Measurements from ENCODE around the gene NKAPD1. TPM values are rescaled to one million over a fixed set of nuclear protein-coding genes. Genes with fewer than 3 reads are reported as not detected.
"Not testable (repeated sequence)": the region's sequence is repeated elsewhere in the genome, so short reads cannot be mapped to it uniquely, and the experiment has no call there.

NKAPD1 gene
- total RNA-seq: 6.5 TPM
- long read RNA-seq, partial matches to known transcripts: 0 of 6 reads
- long read RNA-seq, other reads (novel, unspliced or antisense): 3 of 6 reads

- intact Hi-C loops (cut with DNase I): no loop called here
Observed at GRCh38 chr11:112073941-112074811, at the start of gene NKAPD1, which contains the start of gene PIH1D2. NKAPD1 (plus strand) TSS chr11:112074299; CDS start chr11:112075575, 1,276 bp downstream. PIH1D2 (minus strand) TSS chr11:112074017; CDS start chr11:112073174, 843 bp downstream.

GRCh38 chr11:112024773-112025678 lies 49.1 kb upstream of the NKAPD1 start, which contains the start of gene DLAT:
DLAT (plus strand) TSS chr11:112025408; CDS start chr11:112025473, 65 bp downstream.
- intact Hi-C loops (cut with DNase I): no loop called here
- DNase-seq (peak; percentile 94), ATAC-seq (ENCODE audit: poor library complexity) (peak; percentile 94)

More at GRCh38 chr11:112073941-112074811, at the start of gene NKAPD1, which contains the start of gene PIH1D2:
- ATAC-seq (ENCODE audit: poor library complexity) (peak; percentile 94), DNase-seq (peak; percentile 78)

- ATAC-seq (ENCODE audit: poor library complexity) (peak; percentile 4), DNase-seq (no peak)
- intact Hi-C loops (cut with DNase I): no loop called here
Observed at GRCh38 chr11:112025707-112026106, 48.4 kb upstream of the NKAPD1 start.

GRCh38 chr11:112026784-112027410 lies 47.2 kb upstream of the NKAPD1 start:
- intact Hi-C loops (cut with DNase I); DNase-seq; ATAC-seq (ENCODE audit: poor library complexity): not testable (repeated sequence)

- DNase-seq (no peak), ATAC-seq (ENCODE audit: poor library complexity) (no peak)
- intact Hi-C loops (cut with DNase I): no loop called here
Observed at GRCh38 chr11:112029460-112029859, 44.6 kb upstream of the NKAPD1 start.

- intact Hi-C loops (cut with DNase I): no loop called here
- ATAC-seq (ENCODE audit: poor library complexity): no peak
- no peak for DNase-seq
Observed at GRCh38 chr11:112033902-112034301, 40.2 kb upstream of the NKAPD1 start.

- ATAC-seq (ENCODE audit: poor library complexity): no peak
- DNase-seq: no peak
- intact Hi-C loops (cut with DNase I): no loop called here
Observed at GRCh38 chr11:112037527-112037926, 36.6 kb upstream of the NKAPD1 start.

GRCh38 chr11:112042161-112042960 lies 31.7 kb upstream of the NKAPD1 start:
- no peak for DNase-seq
- ATAC-seq (ENCODE audit: poor library complexity): no peak
- intact Hi-C loops (cut with DNase I): no loop called here

- ATAC-seq (ENCODE audit: poor library complexity): no peak
- no peak for DNase-seq
- intact Hi-C loops (cut with DNase I): no loop called here
Observed at GRCh38 chr11:112042961-112043304, 31.2 kb upstream of the NKAPD1 start.

GRCh38 chr11:112044961-112045360 lies 29.1 kb upstream of the NKAPD1 start:
- intact Hi-C loops (cut with DNase I): no loop called here
- no peak for DNase-seq
- no peak for ATAC-seq (ENCODE audit: poor library complexity)

- DNase-seq; intact Hi-C loops (cut with DNase I); ATAC-seq (ENCODE audit: poor library complexity): not testable (repeated sequence)
Observed at GRCh38 chr11:112046647-112047046, 27.5 kb upstream of the NKAPD1 start.

GRCh38 chr11:112048256-112048655 lies 25.8 kb upstream of the NKAPD1 start:
- intact Hi-C loops (cut with DNase I); ATAC-seq (ENCODE audit: poor library complexity); DNase-seq: not testable (repeated sequence)

GRCh38 chr11:112049777-112050176 lies 24.3 kb upstream of the NKAPD1 start:
- intact Hi-C loops (cut with DNase I): no loop called here
- DNase-seq (no peak), ATAC-seq (ENCODE audit: poor library complexity) (no peak)

GRCh38 chr11:112050721-112051120 lies 23.4 kb upstream of the NKAPD1 start:
- no peak for DNase-seq
- ATAC-seq (ENCODE audit: poor library complexity): no peak
- intact Hi-C loops (cut with DNase I): no loop called here

- DNase-seq (no peak), ATAC-seq (ENCODE audit: poor library complexity) (no peak)
- intact Hi-C loops (cut with DNase I): no loop called here
Observed at GRCh38 chr11:112051768-112052167, 22.3 kb upstream of the NKAPD1 start.

- intact Hi-C loops (cut with DNase I): no loop called here
- no peak for DNase-seq
- no peak for ATAC-seq (ENCODE audit: poor library complexity)
Observed at GRCh38 chr11:112057170-112057569, 16.9 kb upstream of the NKAPD1 start.

- ATAC-seq (ENCODE audit: poor library complexity) (no peak), DNase-seq (no peak)
- intact Hi-C loops (cut with DNase I): no loop called here
Observed at GRCh38 chr11:112058103-112058502, 16.0 kb upstream of the NKAPD1 start.

GRCh38 chr11:112062923-112063322 lies 11.2 kb upstream of the NKAPD1 start:
- no peak for DNase-seq
- intact Hi-C loops (cut with DNase I): no loop called here
- no peak for ATAC-seq (ENCODE audit: poor library complexity)
